ENCODE results near the gene C10orf143.

DNA sequence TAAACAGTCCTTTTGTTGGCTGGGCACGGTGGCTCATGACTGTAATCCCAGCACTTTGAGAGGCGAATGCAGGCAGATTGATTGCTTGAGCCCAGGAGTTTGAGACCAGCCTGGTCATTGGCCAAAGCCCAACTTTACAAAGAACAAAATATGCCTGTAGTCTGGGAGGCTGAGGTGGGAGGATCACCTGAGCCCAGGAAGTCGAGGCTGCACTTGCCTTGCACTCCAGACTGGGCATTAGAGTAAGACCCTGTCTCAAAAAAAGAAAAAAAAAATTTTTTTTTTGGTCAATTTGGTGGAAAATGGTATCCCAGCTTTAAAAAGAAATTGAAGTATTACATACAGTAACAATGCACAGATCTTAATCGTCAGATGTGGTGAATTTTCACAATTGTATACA is 30.4 kb upstream of the C10orf143 start:
- TF ChIP-seq GATA2 (IDR thresholded peaks at IDR 0.05; ENCODE audit: low read depth, low read length) (no peak), GATA3 (IDR thresholded peaks at IDR 0.05; ENCODE audit: low read depth, low read length) (no peak)
